IgD-negative memory B cell (primary cell): ENCODE measurements around the gene STAT4. TPM values are rescaled to one million over a fixed set of nuclear protein-coding genes. Genes with fewer than 3 reads are reported as not detected.
A peak's percentile ranks its signal among the peaks of the same experiment; 100 is the strongest.

Experiments used
- H3K27ac Mint-ChIP-seq, 3 donors: one replicate each; pipeline ENCODE4 v1.8.0; 2020 to 2022; ENCODE audit warnings: mild to moderate bottlenecking in 3 of 3, mixed read lengths in 3 of 3, moderate library complexity in 1 of 3
- H3K27me3 Mint-ChIP-seq: one replicate; pipeline ENCODE4 v1.8.0; 2021; ENCODE audit warnings: mixed read lengths
- H3K36me3 Mint-ChIP-seq: one replicate; pipeline ENCODE4 v1.8.0; 2020; ENCODE audit warnings: mild to moderate bottlenecking, mixed read lengths
- H3K4me1 Mint-ChIP-seq, 3 donors: one replicate each; pipeline ENCODE4 v1.8.0; 2020 to 2022; ENCODE audit warnings: mixed read lengths in 3 of 3, mild to moderate bottlenecking in 1 of 3
- H3K4me3 Mint-ChIP-seq, 4 donors: one replicate each; pipeline ENCODE4 v1.8.0; 2020 to 2022; ENCODE audit warnings: mild to moderate bottlenecking in 4 of 4, mixed read lengths in 4 of 4, moderate library complexity in 3 of 4
- H3K9me3 Mint-ChIP-seq, 3 donors: one replicate each; pipeline ENCODE4 v1.8.0; 2020 to 2021; ENCODE audit warnings: mixed read lengths in 3 of 3, mild to moderate bottlenecking in 1 of 3
- polyA plus RNA-seq: library from polyadenylated mRNA; unstranded; fragments of 300-500 nt; fragmentation: Illumina TruSeq; gene quantifications from one replicate; pipeline ENCODE4 v1.2.3, GENCODE V29; 2021

Gene STAT4
- polyA plus RNA-seq, 1 donor from 2014 or later: 1.9 TPM

DNA sequence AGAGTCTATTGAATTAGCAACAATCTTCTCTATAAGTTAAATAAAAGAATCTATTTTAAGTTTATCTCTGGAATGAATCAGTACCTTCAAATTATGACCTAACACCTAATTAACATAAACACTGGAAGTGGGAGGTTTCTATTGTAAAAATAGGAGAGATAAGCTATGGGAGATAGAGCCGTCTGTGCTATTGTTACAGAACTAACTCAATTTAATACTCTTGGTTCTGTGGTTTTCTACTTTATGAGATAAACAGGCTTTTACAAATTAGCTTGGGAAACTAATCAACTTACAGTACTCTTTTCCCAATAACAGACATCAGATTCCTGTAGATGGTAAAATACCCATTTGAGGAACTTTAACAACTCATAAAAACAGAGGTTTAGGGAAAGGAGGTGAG, 111.2 kb downstream of the STAT4 start:
- H3K27me3 Mint-ChIP-seq: peaks cover 4% of the 10 kb centered on the region
- peaks cover 0 to 6% (median 0%) of the 10 kb centered on the region in 3 donors for H3K4me1 Mint-ChIP-seq
- no peak overlapping the region for H3K4me3 Mint-ChIP-seq
- H3K9me3 Mint-ChIP-seq: peaks cover 0 to 2% (median 0%) of the 10 kb centered on the region in 3 donors
- H3K36me3 Mint-ChIP-seq: no peaks in the 10 kb centered on the region
- H3K27ac Mint-ChIP-seq: no peak overlapping the region

DNA sequence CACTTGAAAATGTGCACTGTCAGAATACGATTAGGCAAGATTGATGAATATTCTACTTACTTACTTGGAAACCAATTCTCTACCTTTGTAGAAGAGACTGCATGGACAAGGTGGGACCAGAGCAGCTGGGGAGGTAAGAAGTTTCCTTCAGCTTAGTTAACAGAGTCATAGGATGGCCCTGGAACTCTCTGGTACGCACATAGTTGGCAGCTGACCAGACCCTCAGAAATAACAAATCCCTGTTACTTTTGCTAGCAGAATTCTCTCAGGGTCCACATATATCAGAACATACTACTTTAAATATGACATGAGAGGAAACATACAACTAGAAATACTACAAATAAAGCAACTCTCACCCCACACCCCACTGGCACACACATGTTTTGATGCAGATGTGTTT, 112.1 kb downstream of the STAT4 start:
- H3K4me1 Mint-ChIP-seq: peaks cover 0 to 6% (median 0%) of the 10 kb centered on the region in 3 donors
- no peak overlapping the region for H3K4me3 Mint-ChIP-seq
- no peaks in the 10 kb centered on the region for H3K27me3 Mint-ChIP-seq
- H3K27ac Mint-ChIP-seq: no peak overlapping the region
- no peaks in the 10 kb centered on the region for H3K36me3 Mint-ChIP-seq
- peaks cover 0 to 2% (median 0%) of the 10 kb centered on the region in 3 donors for H3K9me3 Mint-ChIP-seq

DNA sequence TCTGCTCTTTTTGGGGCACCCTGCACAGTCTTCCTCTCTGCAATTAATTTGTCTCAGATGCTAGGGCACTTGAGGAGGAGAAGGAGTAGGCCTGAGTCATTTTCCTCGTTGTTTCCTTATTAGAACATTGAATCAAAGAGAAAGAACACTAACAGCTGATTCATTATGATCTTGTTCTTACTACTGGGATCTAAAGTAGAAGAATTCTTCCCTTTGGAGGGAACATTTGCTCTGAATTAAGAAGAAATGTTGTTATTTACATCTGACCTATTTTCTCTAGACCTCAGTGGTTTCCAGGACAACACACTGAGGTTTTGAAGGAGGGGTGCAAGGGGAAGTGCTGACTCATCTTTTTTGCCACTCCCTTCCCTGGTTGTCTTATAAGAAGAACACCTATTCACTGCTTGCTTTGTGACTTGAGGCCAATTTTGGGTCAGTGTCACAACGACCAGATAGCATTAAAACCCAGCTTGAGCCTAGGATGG, 112.5 kb downstream of the STAT4 start:
- peak overlapping the region in 1 of 3 donors; percentile 78 for H3K27ac Mint-ChIP-seq
- H3K9me3 Mint-ChIP-seq: peaks cover 0 to 2% (median 0%) of the 10 kb centered on the region in 3 donors
- peaks cover 0 to 6% (median 0%) of the 10 kb centered on the region in 3 donors for H3K4me1 Mint-ChIP-seq
- H3K27me3 Mint-ChIP-seq: no peaks in the 10 kb centered on the region
- H3K4me3 Mint-ChIP-seq: no peak overlapping the region
- no peaks in the 10 kb centered on the region for H3K36me3 Mint-ChIP-seq

DNA sequence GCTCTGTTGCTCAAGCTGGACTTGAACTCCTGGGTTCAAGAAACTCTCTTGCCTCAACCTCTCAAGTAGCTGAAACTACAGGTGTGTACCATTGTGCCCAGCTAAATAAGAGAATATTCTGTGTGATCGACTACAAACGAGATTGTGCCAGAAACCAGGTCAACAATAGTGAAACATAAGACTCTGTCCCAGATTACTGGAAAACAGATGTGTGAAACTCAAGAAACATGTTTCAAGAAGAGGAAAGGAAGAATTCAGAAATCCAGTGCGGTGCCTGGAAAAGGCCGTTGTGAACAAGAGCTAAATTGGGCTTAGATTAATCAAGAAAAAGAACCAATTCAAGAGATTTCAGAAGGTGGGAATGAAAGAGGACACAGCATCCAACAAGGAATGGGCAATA, 113.4 kb downstream of the STAT4 start:
- Mint-ChIP-seq H3K36me3 (no peaks in the 10 kb centered on the region), H3K9me3 (no peaks in the 10 kb centered on the region), H3K27ac (peak overlapping the region in 1 of 3 donors; percentile 78), H3K4me3 (no peak overlapping the region), H3K4me1 (peaks cover 0 to 6% (median 0%) of the 10 kb centered on the region in 3 donors), H3K27me3 (no peaks in the 10 kb centered on the region)

DNA sequence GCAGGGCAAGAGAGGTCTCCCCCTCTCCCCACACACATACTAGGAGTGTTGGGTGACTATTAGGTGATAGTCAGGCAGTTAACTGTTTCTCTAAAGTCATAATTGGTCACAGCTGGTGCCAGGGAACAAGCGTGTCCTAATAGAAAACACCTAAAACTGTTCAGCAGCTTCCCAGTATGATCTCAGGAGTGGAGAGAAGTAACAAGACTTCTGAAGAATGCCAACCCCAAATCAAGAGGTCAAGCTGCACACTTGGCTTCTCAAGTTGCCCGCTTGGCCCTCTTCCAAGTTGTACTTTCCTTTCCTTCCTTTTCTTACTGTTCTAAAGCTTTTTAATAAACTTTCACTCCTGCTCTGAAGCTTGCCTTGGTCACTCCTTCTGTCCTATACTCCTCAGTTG, 114.4 kb downstream of the STAT4 start:
- Mint-ChIP-seq H3K9me3 (no peaks in the 10 kb centered on the region), H3K27me3 (no peaks in the 10 kb centered on the region), H3K4me3 (no peak overlapping the region), H3K4me1 (peaks cover 0 to 6% (median 0%) of the 10 kb centered on the region in 3 donors), H3K36me3 (no peaks in the 10 kb centered on the region), H3K27ac (no peak overlapping the region)

DNA sequence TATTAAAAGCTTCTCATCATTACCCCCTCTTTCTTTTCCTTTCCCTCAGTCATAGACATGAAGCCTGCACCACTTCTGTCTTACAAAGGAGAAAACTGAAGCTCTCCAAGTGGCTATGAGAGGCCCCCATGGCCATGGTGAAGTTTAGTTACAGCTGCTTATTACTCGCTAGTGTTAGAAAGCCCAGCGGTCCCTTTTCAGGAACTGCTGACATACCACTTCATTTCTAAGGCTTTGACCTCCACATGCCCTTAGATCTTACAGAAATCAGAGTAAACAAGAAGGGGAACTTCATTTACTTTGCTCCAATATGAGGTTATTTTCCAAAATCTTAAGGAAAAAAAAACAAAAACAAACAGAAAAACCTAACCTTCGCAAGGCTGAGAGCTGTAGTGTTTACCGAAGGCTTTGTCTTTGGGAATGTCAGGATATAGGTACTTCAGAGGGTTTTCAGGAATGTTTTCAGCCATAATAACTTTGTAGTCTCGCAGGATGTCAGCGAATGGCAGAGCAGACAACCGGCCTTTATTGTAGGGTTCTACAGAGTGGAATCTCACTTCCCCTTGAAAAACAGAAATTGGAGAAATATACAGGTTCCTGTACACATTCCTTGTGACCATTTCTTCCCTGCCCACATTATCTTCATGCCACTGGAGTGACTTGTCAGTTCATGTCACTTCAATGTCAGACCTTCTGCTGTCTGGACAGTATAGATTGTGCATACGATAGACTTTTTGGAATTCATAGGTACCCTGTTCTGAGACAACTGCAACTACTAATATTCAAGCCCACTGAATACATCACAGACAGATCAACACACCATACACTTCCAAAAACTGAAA, 118.0 kb downstream of the STAT4 start:
- no peaks in the 10 kb centered on the region for H3K36me3 Mint-ChIP-seq
- peaks cover 0 to 3% (median 0%) of the 10 kb centered on the region in 3 donors for H3K4me1 Mint-ChIP-seq
- no peaks in the 10 kb centered on the region for H3K9me3 Mint-ChIP-seq
- no peak overlapping the region for H3K27ac Mint-ChIP-seq
- H3K27me3 Mint-ChIP-seq: no peaks in the 10 kb centered on the region
- no peak overlapping the region for H3K4me3 Mint-ChIP-seq

DNA sequence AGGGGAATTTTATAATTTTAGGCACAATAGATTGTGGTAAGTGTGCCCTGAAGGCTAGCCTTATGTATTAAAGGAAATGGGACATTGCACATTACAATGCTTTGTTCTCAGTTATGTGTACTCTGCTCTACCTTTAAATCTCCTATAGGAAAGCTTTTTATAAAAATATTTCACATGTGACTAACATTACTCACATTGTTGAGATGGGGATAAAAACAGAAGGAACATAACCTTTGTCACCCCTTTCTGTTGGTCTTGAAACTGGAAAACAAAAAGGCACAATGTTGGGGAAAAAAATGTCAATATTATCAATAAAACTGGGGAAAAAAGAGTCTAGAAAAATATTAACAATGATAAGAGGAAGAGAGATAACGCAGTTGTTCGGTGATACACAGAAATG, 119.5 kb downstream of the STAT4 start:
- H3K4me3 Mint-ChIP-seq: no peak overlapping the region
- H3K36me3 Mint-ChIP-seq: no peaks in the 10 kb centered on the region

DNA sequence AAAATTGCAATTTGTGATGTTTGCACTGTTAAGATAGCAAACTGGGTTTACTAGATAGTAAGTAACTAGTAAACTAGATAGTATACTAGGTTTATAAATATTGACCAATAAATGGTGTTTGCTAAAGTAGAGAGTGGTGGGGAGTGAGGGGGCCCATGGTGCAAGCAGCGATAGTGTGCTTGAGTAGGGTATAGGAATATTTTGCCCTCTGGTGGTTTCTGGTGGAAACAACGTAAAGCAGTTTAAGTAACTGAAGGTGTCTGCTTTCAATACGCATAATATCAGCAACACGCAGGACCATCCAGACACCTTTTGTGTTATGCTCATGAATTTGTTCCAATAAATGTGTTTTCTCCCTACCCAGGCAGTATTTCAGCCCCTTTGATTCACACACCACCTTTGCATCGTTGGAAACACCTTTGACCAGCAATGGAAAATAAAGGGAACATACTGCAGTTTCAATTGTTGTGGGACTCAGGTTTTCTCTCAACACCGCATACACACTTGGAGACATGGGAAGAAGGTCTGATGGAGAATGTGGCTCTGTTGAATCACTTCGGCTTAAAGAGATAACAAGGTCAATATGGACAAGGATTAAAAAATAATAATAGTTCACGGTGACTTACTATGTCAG, 120.2 kb downstream of the STAT4 start:
- Mint-ChIP-seq H3K27ac (no peak overlapping the region), H3K4me1 (peaks cover 0 to 6% (median 0%) of the 10 kb centered on the region in 3 donors), H3K27me3 (no peaks in the 10 kb centered on the region), H3K9me3 (no peaks in the 10 kb centered on the region), H3K4me3 (no peak overlapping the region), H3K36me3 (no peaks in the 10 kb centered on the region)

More for the DNA sequence above, 119.5 kb downstream of the STAT4 start:
- Mint-ChIP-seq H3K27ac (no peak overlapping the region), H3K9me3 (no peaks in the 10 kb centered on the region), H3K4me1 (peaks cover 0 to 3% (median 0%) of the 10 kb centered on the region in 3 donors), H3K27me3 (no peaks in the 10 kb centered on the region)

DNA sequence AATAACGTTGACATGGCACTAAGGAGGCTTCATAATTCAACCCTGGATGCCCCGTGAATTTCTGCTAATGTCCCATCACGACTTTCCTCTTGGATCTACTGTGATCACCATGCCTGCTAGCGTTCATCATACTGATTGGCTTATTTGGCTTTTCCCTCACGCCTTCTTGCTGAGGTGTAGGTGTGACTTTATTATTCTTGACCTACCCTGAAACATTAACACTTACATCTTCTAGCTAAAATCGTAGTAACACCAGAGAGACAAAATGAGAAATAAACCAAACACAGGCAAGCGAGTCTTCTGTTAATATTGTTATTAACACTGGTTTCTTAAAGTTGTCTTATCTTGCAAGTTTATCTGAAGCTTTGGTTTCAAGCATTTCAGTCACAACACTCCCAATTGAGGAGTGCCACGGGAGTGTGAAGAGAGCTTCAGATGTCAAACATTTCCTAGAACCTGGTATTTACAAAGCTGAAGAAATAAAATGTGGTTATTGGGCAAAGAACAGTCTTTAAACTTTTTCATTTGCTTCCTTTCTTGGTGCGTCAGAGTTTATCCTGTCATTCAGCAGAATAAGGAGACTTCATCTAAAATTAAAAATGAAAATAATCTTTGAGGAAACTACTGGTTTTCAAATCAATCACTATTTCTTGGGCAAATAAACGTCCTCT, 121.4 kb downstream of the STAT4 start:
- Mint-ChIP-seq H3K4me1 (peaks cover 0 to 6% (median 0%) of the 10 kb centered on the region in 3 donors), H3K9me3 (no peaks in the 10 kb centered on the region), H3K36me3 (no peaks in the 10 kb centered on the region), H3K4me3 (no peak overlapping the region), H3K27ac (no peak overlapping the region), H3K27me3 (no peaks in the 10 kb centered on the region)

DNA sequence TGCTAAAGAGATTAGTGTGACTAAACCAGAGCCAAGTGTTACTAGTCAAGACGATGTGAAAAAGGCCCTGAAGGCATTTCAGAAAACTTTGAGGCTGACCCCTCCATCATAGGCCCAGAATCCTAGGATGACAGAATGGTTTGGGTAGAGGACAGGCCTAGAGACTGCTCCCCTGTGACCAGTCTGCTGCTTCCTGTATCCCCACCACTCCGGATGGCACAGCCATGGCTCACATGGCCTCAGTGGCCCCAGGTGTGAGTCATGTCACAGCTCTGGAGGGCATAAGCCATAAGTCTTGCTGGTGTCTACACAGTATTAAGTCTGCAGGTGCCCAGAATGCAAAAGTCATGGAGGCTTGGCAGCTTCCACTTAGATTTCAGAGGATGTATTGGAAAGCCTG, 124.4 kb downstream of the STAT4 start:
- H3K27ac Mint-ChIP-seq: no peak overlapping the region
- H3K27me3 Mint-ChIP-seq: no peaks in the 10 kb centered on the region
- no peak overlapping the region for H3K4me3 Mint-ChIP-seq
- no peaks in the 10 kb centered on the region for H3K36me3 Mint-ChIP-seq
- H3K9me3 Mint-ChIP-seq: no peaks in the 10 kb centered on the region
- H3K4me1 Mint-ChIP-seq: peaks cover 0 to 6% (median 0%) of the 10 kb centered on the region in 3 donors

DNA sequence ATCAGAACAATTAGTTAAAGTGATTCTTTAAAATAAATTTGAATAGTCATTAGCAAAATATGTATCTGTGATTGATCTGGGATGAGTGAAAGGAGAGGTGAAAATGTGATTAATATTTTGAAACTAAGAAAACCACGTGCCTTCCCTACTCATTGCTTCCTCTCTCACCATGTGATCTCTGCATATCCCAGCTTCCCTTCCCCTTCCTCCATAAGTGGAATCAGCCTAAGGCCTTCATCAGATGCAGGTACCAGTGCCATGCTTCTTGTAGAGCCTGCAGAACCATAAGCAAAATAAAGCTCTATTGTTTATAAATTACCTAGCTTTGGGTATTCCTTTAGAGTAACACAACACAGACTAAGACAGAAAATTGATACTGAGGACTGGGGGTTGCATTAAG, 125.7 kb downstream of the STAT4 start:
- Mint-ChIP-seq H3K27ac (no peak overlapping the region), H3K4me3 (no peak overlapping the region), H3K4me1 (peaks cover 0 to 2% (median under 1%) of the 10 kb centered on the region in 3 donors)

DNA sequence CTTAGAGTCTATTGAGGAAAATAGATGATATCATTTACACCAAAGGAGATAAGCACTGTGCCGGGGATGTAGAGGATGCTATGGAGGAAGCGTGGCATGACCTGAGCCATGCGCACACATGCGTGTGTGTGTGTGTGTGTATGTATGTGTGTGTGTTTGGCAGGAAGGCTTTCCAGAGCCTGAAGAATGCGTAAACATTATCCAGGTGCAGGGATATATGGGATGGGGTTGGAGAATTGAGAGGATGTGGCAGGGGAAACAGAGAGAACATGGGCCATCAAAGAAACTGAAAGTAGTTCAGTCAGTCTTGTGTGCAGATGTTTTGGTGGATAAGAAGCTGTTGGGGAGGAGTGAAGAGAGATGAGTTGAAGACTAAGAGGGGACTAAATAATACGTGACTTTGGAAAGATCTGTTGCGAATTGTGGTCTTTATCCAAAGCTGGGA, 127.5 kb downstream of the STAT4 start:
- H3K36me3 Mint-ChIP-seq: no peaks in the 10 kb centered on the region

More for the DNA sequence above, 125.7 kb downstream of the STAT4 start:
- no peaks in the 10 kb centered on the region for H3K9me3 Mint-ChIP-seq
- no peaks in the 10 kb centered on the region for H3K27me3 Mint-ChIP-seq
- no peaks in the 10 kb centered on the region for H3K36me3 Mint-ChIP-seq

DNA sequence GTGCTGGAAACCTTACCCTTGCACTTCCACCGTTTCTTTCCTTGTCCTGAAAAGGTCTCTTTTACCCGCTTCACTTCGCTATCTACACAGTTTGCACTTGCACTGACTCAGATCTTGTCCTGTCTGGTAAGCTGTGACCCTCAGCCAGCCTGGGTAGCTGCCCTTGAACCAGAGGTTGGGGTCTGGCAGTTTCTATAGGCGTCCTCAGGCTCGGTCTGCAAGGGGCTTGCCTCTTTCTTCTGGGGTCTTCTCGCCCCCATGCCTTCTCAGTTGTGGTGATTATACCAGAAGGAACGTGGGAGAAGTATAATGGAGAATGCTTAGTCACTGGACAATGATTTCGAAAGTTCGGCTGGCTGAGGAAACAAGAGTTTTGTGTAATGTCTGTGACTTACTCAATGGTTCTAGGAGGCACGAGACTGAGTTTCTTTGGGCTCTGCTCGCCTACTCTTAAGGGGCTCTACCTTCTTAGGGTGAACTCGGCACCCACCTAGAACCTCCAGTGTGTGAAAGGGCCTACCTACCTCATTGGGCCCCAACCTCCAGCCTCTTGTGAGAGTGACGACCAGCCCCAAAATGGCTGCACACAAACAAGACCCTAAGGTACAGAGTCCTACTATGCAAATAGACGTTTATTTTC, 129.9 kb downstream of the STAT4 start:
- Mint-ChIP-seq H3K27me3 (no peaks in the 10 kb centered on the region), H3K36me3 (no peaks in the 10 kb centered on the region), H3K4me1 (peaks cover 5 to 9% (median 9%) of the 10 kb centered on the region in 3 donors), H3K9me3 (peaks cover 0 to under 1% (median 0%) of the 10 kb centered on the region in 3 donors), H3K4me3 (no peak overlapping the region), H3K27ac (no peak overlapping the region)

More for the DNA sequence above, 127.5 kb downstream of the STAT4 start:
- no peaks in the 10 kb centered on the region for H3K9me3 Mint-ChIP-seq
- no peak overlapping the region for H3K27ac Mint-ChIP-seq
- no peaks in the 10 kb centered on the region for H3K27me3 Mint-ChIP-seq
- no peak overlapping the region for H3K4me3 Mint-ChIP-seq
- H3K4me1 Mint-ChIP-seq: peaks cover 4 to 6% (median 6%) of the 10 kb centered on the region in 3 donors

DNA sequence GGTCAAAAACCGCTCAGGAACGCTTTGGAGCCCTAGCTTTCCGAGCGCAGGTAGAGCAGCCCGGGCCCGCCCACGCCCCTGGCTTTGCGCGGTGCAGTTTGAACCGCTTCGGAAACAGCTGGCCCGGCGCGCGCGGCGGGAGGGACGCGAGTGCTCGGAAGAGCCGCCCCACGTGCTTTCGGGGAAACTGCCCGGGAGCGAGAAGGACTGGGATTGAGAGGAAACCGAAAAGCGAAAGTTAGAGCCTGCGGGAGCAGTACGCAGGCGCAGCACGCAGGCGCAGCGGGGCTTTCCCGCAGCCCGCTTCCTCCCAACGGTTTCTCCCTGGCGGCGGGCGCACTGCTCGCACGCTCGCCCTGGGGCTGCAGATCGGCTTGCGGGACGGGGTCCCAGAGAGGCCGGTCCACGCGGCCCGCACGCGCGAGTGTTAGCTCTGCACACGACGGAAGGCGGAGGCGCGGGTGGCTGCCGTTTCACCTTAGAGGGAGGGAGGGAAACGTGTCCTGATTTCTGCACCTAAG, 130.5 kb downstream of the STAT4 start:
- no peak overlapping the region for H3K4me3 Mint-ChIP-seq
- peaks cover 0 to 2% (median 0%) of the 10 kb centered on the region in 3 donors for H3K9me3 Mint-ChIP-seq
- H3K4me1 Mint-ChIP-seq: peaks cover 4 to 10% (median 9%) of the 10 kb centered on the region in 3 donors
- H3K27ac Mint-ChIP-seq: no peak overlapping the region
- H3K36me3 Mint-ChIP-seq: no peaks in the 10 kb centered on the region
- no peaks in the 10 kb centered on the region for H3K27me3 Mint-ChIP-seq
